ENCODE results near the gene RAB10.

DNA sequence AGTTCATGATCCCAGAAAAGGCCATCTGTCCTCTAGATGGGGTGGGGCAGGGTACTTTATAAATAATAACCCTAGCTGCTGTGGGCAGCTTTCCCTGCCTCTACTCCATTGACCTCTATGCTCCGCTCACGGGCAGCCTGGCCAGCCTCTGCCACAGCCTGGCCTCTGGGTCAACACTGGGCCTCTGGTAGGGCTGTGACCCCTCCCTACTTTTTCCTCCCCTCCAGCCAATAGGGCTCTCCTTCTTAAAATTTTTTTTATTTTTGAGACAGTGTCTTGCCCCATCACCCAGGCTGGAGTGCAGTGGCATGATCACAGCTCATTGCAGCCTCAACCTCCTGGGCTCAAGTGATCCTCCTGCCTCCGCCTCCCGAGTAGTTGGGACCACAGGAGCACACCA, 134.9 kb downstream of the RAB10 start:
- TF ChIP-seq SUZ12 (IDR thresholded peaks at IDR 0.05; ENCODE audit: extremely low read depth, insufficient read depth, insufficient read length) (no peak), ZNF274 (IDR thresholded peaks at IDR 0.05; ENCODE audit: low read depth, low read length) (no peak), YY1 (IDR thresholded peaks at IDR 0.05; ENCODE audit: insufficient read depth, insufficient read length) (no peak)

Data from NT2/D1 (cell line).